Activated CD4-positive, alpha-beta T cell treated with anti-CD3 and anti-CD28 coated beads for 1 hour (primary cell): ENCODE measurements around the gene FXYD1.
"Not testable (repeated sequence)": the region's sequence is repeated elsewhere in the genome, so short reads cannot be mapped to it uniquely, and the experiment has no call there.

Experiments used
- DNase-seq: peaks from one replicate; pipeline ENCODE4 v3.0.0-alpha.2; 2020

The FXYD1 gene

DNA sequence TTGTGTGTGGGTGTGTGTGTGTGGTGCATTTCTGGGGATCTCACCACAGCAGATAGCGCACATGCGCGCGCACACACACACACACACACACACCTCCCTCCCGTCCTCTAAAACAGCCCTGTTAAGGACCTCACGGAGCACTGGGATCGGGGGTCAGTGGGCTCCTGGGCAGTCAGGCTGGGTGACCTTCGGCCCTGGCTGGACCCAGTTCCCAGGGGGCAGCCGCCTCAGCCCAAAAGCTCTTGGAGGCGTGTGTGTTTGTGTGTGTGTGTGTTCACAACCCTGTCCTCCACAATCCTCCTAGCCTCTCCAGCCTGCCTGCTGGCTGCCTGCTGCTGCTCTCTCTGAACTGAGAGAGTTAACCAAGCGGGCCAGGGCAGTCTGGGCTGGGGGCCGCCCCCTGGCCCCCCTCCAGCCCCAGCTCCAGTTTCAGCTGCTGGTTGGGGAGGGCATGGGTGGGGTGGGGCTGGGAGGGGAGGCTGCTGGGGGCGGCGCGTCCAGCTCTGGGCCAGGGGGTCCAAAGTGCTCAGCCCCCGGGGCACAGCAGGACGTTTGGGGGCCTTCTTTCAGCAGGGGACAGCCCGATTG, at the start of gene FXYD1:
TSS of gene FXYD1 (plus strand) at position 520 of the 588 bp plus-strand sequence. CDS start 1,256 bp downstream, outside the sequence.
- DNase-seq, result no peak

- DNase-seq, result no peak
These were observed 49.1 kb upstream of the FXYD1 start for GRCh38 chr19:35089554-35089953.

- no peak for DNase-seq
These were observed 48.5 kb upstream of the FXYD1 start for GRCh38 chr19:35090160-35090505.

- DNase-seq, result no peak
These were observed 48.0 kb upstream of the FXYD1 start for GRCh38 chr19:35090506-35091214.

GRCh38 chr19:35093430-35093829, 45.2 kb upstream of the FXYD1 start:
- no peak for DNase-seq

DNA sequence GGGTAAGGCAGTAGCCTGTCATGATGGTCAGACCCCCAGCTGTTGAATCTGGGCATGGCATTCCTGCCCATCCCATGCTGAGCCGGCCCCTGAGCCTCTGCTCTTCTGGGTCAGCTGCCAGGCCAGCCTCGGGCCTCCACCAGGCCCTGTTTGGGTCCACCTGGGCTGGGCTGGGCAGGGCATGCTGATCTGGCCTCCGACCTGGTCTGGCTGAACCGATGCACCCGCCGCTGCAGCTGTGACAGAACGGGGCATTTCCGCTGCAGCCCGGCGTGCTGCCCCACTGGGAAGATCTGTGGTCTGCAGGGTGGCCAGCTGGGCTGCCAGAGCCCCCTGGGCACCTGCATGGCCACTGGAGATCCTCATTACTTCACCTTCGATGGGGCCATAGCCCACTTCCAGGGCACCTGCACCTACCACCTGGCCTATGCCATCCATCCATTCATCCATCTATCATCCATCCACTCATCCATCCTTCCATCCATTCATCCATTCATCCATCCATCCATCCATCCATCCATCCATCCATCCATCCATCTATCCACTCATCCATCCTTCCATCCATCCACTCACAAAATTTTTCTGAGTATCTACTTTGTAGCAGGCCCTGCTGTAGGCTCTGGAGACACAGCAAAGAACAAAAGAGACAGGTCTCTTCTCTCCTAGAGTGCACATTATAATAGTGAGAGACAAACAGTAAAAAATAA, 44.5 kb upstream of the FXYD1 start:
- DNase-seq, result no peak

DNA sequence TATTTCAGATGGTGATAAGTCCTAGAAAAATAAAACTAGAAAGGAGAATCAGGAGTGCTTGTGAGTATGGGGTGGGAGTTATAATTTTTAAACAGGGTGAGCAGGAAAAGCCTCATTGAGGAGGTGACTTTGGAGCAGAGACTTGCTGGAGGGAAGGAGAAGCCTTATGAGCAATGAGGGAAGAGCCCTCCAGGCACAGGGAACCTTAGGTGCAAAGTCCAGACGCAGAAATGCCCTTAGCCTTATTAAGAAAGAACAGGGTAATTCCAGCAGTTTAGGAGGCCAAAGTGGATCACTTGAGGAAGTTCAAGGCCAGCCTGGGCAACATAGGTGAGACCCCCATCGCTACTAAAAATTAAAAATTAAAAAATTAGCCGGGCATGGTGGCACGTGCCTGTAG, 44.0 kb upstream of the FXYD1 start:
- no peak for DNase-seq

DNA sequence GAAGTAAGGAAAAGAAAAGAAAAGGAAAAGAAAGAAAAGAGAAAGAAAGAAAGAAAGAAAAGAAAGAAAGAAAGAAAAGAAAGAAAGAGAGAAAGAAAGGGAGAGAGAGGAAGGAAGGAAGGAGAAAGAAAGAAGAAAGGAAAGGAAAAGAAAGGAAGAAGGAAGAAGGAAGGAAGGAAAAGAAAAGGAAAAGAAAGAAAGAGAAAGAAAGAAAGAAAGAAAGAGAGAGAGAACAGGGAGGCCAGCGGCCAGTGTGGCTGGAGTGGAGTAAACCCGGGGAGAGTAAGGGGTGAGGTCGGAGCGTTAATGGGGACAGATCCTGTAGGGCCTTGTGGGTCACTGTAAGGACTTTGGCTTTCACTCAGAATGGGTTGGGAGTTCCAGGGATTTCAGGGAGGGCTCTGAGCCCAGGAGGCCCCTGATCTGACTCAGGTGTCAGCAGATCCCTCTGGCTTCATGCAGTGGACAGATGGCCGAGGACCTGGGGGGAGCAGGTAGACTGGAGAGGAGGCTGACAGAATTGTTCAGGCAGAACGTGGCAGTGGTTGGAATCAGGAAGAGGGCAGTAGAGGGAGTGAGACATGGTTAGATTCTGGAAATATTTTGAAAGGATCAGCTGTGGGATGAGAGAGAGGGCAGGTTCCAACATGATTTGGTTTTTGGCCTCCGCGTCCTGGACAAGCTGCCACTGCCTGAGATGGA, 42.8 kb upstream of the FXYD1 start:
- DNase-seq, result no peak

- DNase-seq, result no peak
These were observed 40.1 kb upstream of the FXYD1 start for GRCh38 chr19:35098413-35099049.

GRCh38 chr19:35099155-35099896, 39.3 kb upstream of the FXYD1 start:
- DNase-seq, result no peak

DNA sequence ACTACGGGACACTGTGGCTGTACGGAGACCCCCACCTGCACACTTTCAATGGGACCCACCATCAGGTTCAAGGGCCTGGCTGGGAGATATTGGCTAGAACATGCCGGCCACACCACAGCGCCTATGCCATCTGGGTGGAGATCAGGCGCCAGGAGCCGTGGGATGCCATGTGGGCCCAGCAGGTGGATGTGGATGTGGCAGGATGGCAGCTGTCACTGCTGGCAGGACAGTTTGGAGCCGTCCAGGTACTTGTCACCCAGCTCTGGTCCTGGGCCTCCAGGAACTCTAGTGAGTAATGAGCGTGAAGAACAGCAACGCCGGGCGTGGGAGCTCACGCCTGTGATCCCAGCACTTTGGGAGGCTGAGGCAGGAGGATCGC, 38.7 kb upstream of the FXYD1 start:
- DNase-seq, result no peak

- no peak for DNase-seq
These were observed 37.8 kb upstream of the FXYD1 start for GRCh38 chr19:35100588-35101533.

- DNase-seq, result not testable (repeated sequence)
These were observed 36.7 kb upstream of the FXYD1 start for GRCh38 chr19:35101949-35102348.

- DNase-seq, result not testable (repeated sequence)
These were observed 35.0 kb upstream of the FXYD1 start for GRCh38 chr19:35103614-35104013.

GRCh38 chr19:35104361-35104760, 34.3 kb upstream of the FXYD1 start:
- DNase-seq, result no peak

DNA sequence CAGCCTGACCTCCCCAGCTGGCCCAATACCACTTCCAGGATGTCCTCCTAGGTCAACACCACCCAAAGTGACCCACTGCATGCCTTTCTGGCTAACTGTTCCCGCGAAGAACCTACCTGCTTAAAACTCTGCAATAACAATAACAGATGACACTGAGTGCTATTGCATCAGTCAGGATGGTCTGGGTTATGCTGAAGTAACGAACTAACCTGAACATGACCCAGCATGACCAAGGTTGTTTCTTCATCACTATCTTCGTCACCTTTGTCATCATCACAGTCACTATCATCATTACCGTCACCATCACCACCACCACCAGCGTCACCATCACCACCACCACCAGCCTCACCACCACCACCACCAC, 33.6 kb upstream of the FXYD1 start:
- no peak for DNase-seq

DNA sequence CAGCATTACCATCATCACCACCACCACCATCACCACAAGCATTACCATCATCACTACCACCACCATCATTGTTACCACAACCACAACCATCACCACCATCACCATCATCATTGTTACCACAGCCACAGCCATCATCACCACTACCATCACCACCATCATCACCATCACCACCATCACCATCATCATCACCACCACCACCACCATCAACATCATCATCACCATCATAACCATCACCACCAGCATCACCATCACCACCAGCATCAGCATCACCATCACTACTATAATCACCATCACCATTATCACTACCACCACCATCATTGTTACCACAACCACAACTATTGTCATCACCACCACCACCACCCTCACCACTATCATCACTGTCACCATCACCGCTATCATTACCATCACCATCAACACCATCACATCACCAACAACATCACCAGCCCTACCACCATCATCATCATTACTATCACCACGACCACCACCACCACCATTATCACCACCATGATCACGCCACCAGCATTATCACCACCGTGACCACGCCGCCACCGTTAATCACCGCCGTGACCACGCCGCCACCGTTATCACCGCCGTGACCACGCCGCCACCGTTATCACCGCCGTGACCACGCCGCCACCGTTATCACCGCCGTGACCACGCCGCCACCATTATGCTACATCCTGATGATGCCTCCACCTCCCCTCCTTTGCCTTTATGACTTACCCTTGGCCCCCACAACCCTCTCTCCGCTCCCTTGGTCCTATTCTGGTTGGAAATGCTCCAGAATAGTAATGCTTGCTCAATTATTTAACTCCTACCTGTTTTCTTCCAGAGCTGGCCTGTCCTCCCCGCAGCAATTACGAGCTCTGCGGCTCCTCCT, 33.0 kb upstream of the FXYD1 start:
- DNase-seq, result no peak

DNA sequence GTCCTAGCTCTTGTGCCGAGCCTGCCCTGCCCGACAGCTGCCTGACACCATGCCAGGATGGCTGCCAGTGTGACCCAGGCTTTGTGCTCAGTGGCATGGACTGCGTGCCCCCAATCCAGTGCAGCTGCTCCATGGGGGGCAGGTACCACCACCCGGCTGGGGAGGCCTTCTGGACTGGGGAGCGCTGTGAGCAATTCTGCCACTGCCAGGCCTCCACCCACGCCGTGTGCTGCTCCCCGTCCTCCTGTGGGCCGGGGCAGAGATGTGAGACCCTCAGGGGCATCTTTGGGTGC, 32.4 kb upstream of the FXYD1 start:
- DNase-seq, result no peak

DNA sequence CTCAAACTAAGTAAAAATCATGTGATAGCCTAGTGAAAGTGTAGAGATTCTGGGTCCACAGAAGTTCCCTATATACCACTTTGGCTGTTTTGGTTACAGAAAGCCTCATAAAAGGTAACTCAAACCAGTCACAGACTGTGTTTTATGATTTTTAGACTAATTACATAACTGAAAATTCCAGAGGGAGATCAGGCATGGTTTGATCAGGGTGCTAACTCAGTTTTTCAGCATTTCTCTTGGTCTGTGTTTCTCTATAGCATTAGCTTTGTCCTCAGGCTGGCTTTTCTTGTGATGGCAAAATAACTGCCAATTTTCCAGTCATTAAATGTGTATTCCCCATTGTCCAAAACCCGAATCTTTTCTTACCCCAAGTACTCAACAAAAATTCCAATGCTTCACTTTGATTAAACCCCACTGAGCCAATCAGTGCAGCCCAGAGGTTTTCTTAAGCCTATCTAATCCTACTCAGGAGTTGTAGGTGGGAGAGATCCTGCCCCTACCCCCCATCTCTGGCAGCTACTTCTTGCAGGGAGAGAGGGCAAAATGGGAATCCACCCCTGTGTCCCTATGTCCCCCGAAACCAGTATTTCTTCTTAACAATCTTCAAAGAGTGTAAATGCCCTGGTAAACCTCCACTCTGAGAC, 31.6 kb upstream of the FXYD1 start:
- DNase-seq, result no peak

DNA sequence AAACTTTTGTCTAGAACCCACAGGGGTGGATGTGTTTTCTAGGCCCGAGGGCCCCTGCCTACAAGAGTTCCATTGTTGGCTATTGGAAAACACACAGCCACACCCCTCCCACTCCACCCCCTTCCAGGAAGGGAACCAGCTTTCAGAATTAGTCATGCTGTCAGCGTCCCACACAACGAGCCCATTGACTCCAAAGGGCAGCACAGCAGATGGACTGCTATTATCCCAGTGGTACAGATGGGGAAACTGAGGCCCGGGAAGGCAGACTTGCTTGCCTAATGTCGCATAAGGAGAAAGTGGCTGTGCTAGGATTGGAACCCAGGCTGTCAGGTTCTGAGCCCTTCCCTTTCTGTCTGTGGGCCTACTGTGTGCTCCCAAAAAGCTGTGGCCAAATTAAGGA, 31.1 kb upstream of the FXYD1 start:
- DNase-seq, result no peak
